Mesangial cell (primary cell): ENCODE results near the gene CABP2. TPM values are rescaled to one million over a fixed set of nuclear protein-coding genes. Genes with fewer than 3 reads are reported as not detected.

Experiments
- total RNA-seq: library from RNA; depleted of rRNA; stranded (reverse); fragments of >200 nt; gene quantifications from 2 replicates; pipeline ENCODE4 v1.2.3, GENCODE V29; 2015

CABP2 gene
- total RNA-seq, result not detected in 2 replicates

DNA sequence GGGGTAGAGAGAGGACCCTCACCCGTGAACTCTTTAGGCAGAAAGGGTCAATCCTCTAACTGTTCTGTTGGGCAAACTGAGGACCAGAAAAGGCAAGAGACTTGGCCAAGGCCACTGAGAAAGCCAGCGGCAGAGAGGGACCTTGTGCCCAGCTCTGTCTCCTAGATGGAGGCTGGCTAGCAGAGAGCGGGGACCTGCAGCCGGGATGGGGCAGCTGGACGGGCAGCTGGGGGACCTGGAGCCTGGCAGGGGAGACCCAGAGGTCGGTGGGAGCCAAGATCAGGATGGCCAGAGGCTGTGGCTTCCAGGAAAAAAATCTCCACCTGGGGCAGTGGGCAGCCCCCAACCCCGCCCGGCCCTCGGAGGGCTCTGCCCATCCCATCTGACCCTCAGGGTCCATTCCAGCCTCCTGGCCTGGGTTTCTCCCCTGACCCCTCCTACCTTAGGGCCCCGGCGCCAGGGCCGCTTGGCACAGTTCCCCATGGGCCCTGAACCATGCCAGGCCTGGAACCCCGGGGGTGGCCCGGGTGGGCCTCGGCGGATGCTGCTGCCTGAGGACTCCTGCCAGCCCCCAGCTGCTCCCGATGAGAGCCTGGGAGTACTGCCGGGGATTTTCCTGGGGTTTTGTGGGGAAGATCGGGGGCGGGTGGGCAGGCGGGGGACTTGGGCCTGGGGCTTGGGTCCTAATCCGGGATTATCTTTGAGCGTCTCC is at the start of gene CABP2:
Gene CABP2 (minus strand): TSS at position 603 of the 712 bp plus-strand sequence. CDS start 120 bp downstream, at position 483.

DNA sequence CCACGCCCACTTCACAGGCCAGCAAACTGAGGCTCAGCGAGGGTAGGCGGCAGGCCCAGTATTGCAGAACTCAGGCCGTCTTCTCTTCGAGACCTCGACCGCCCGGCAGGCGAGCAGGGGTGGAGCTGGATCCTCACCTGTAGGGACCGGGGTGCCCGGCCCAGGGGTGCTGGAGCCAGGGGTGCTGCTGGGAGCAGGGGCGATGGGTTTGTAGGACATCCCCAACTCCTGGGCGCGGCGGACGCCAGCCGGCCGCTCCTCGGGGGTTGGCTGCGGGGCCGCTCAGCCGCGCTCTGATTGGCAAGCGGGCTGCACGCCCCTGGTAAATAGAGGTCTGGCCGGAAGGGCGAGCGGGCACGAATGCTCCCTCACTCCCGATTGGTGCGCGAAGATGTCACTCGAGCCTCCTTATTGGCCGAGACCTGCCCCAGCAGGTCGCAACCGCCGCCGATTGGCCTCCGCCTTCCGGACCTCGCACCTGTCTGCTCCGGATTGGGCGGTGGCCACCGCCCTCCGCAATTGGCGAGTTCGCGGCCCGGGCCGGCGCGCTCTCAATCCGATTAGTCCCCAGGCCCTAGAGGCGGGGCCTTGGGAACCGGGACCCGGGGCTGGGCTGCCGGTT is 15.3 kb downstream of the CABP2 start, which contains the start of gene CDK2AP2:
Gene CDK2AP2 (minus strand): TSS at position 299 of the 622 bp plus-strand sequence. CDS start 80 bp downstream, at position 219.

DNA sequence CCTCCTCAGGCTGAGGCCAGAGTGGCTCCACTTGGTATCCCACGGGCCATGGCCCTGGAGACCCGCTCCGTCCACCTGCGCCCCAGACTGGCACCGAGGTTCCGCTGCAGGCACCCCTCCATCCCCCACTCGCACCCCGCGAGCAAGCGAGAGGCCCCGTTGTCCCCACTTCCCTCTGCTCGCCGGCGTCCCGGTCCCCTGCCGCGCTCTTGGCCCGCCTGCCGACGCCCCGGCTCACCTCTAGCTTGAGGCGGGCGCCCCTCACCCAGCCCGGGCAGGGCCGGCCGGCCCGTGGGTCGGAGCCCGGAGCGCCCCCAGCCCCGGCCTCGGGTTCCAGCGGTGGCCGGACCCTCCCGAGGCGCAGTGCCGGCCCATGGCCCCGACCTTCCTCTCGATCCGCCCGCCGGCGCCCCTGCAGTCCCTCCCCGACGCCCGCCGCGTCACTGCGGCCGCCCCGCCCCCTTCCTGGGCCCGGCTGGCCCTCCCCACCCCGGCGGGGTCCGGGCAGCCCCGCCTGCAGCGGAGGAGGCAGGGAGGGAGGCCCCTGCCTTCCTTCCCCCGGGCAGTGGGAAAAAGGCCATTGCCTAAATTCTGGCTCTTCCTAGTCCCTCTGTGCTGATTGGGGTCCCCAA is 18.2 kb downstream of the CABP2 start, which contains the start of gene PITPNM1:
Gene PITPNM1 (minus strand): TSS at position 414 of the 632 bp plus-strand sequence. CDS start 1,183 bp downstream, outside the sequence.

DNA sequence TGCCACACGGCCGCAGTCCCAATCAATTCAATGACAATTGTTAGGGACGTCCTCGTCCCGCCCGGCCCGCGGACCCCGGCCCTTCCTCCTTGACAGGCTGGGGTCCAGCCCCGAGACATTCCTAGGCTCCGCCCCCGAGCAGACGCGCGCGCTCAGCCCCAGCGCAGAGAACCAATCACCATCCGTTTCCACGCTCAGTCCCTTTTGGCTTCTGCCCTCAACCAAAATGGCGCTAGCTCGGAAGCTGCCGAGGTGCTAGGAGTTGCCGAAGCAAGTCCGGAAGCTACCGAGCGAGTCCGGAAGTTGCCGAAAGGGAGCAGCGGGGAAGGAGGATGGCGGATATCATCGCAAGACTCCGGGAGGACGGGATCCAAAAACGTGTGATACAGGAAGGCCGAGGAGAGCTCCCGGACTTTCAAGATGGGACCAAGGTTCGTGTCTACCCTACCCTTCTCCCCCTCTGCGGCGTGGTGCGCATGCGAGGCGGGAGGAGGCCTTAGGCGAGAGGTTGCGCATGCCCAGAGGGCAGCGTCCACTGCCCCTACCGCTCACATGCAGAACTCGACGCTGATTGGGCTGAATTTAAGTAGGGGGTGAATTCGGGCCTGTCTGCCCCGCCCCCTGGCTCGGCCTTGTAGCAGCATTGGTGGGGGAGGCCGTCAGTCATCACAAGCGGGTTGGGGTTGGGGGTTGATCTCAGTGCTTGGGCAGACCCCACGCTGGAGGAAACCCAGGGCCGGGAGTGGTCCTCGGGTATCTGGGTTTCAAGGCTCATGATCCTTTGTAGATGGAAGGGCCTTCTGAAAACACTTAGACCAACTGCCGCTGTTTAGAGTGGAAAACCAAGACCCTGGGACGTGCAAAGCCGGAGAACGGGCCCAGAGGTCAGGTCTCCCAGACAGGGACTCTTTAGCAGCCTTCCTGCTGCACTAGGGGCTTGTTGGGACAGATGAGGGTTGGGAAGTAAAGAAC is 40.1 kb downstream of the CABP2 start, which contains the start of gene AIP:
Gene AIP (plus strand): TSS at position 200 of the 972 bp plus-strand sequence. CDS start 133 bp downstream, at position 333.

Other genes starting within 250 kb of the CABP2 start
- gene ANKRD13D, start 234.1 kb downstream of the CABP2 start, total RNA-seq, result 31.4 and 32.5 TPM in 2 replicates
- gene SSH3, start 219.9 kb downstream of the CABP2 start, total RNA-seq, result 20.2 and 57.3 TPM in 2 replicates
- gene POLD4, start 169.9 kb downstream of the CABP2 start, total RNA-seq, result 117 and 123 TPM in 2 replicates
- 17.8 and 29.8 TPM in 2 replicates for gene CLCF1, start 149.8 kb downstream of the CABP2 start, total RNA-seq
- gene RAD9A, start 131.5 kb downstream of the CABP2 start, total RNA-seq, result 7.4 and 9.8 TPM in 2 replicates
- gene PPP1CA, start 121.6 kb downstream of the CABP2 start, total RNA-seq, result 266 and 298 TPM in 2 replicates
- gene TBC1D10C, start 119.4 kb downstream of the CABP2 start, total RNA-seq, result 0.33 and 0.76 TPM in 2 replicates
- 0.33 and 7.5 TPM in 2 replicates for gene CARNS1, start 107.8 kb downstream of the CABP2 start, total RNA-seq
- 55.7 and 76.3 TPM in 2 replicates for gene RPS6KB2, start 95.0 kb downstream of the CABP2 start, total RNA-seq
- 0.25 and 1.8 TPM in 2 replicates for gene PTPRCAP, start 85.8 kb downstream of the CABP2 start, total RNA-seq
- gene CORO1B, start 80.0 kb downstream of the CABP2 start, total RNA-seq, result 145 and 203 TPM in 2 replicates
- gene GPR152, start 70.7 kb downstream of the CABP2 start, total RNA-seq, result not detected in 2 replicates
- gene CABP4, start 68.1 kb downstream of the CABP2 start, total RNA-seq, result not detected in 2 replicates
- 58.2 and 61.9 TPM in 2 replicates for gene TMEM134, start 54.2 kb downstream of the CABP2 start, total RNA-seq
- gene AIP, start 40.4 kb downstream of the CABP2 start, total RNA-seq, result 59.2 and 87.3 TPM in 2 replicates
- gene PITPNM1, start 18.1 kb downstream of the CABP2 start, total RNA-seq, result 93.2 and 138 TPM in 2 replicates
- gene CDK2AP2, start 15.3 kb downstream of the CABP2 start, total RNA-seq, result 107 and 165 TPM in 2 replicates
- gene GSTP1, start 60.4 kb upstream of the CABP2 start, total RNA-seq, result 2,936 and 3,710 TPM in 2 replicates
- gene NDUFV1, start 83.5 kb upstream of the CABP2 start, total RNA-seq, result 205 and 246 TPM in 2 replicates
- 19.1 and 27.5 TPM in 2 replicates for gene NUDT8, start 106.5 kb upstream of the CABP2 start, total RNA-seq
- gene TBX10, start 116.3 kb upstream of the CABP2 start, total RNA-seq, result not detected in 2 replicates
- 0.13 TPM in 1 of 2 replicates, not detected in the other for gene ACY3, start 127.3 kb upstream of the CABP2 start, total RNA-seq
- not detected in 2 replicates for gene ALDH3B2, start 151.2 kb upstream of the CABP2 start, total RNA-seq